NCI-H1105 (cell line): Measurements from ENCODE around the gene ATP1A1.

Source experiments
- DNase-seq: peaks from one replicate; lab custom pipeline; 2025; lab: John Stamatoyannopoulos, UW

The ATP1A1 gene

DNA sequence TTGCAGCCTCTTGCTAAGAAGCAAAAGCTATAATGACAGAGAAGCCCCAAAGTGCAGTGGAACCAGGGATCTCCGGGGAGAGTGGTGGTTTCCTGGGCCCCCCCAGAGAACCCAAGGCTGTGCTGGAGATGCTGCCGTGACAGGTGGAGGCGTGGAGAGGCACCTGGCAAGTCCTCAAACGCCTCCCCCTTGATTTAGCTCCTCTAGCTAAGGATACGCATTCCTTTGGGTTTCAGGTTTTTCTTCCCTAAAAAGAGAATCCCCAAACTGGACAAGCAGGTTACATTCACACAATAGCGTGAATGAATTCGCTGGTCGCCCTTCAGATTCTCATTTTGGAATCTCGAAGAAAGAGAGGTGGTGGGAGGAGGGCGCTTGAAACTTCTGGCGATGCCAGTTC, 853 bp upstream of the ATP1A1 start:
- no peak for DNase-seq

GRCh38 chr1:116373431-116374352, 648 bp downstream of the ATP1A1 start:
- peak; percentile 45 for DNase-seq

DNA sequence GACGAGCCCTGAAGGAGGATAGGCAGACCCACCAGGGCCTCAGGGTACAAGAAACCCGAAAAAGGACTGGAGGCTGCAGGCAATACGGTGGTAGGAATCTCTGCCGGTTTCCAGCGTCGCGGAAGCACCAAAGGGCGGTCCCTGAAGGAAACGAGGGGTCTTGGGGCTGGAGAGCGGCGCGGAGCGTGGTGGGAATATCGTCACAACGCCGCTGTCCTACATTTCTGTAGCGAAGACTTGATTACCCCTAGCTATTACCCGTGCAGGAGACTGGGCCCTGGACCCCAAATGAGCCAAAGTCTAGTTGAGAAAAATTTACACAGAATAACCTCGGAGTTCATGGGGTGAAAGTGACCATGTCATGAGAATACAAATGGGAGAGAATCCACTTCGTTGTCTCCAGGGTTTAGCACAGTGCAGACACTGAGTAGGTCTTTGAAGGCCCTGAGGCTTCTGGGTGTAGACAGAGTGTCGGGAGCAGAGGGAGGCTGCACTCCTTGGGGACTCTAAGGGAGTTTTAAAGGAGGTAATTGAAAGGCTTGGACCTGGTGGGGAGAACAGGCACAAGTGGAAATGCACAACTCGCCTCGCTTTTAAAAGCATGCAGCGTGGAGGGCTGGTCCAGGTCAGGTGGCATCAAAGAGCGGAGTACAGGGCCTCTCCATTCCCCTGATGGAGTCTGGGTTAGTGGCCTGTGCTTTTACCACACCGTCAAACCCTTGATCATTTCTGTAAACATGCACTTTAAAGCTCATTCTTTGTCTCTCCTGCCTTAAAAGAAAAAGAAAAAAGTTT, 1.5 kb downstream of the ATP1A1 start:
- no peak for DNase-seq

DNA sequence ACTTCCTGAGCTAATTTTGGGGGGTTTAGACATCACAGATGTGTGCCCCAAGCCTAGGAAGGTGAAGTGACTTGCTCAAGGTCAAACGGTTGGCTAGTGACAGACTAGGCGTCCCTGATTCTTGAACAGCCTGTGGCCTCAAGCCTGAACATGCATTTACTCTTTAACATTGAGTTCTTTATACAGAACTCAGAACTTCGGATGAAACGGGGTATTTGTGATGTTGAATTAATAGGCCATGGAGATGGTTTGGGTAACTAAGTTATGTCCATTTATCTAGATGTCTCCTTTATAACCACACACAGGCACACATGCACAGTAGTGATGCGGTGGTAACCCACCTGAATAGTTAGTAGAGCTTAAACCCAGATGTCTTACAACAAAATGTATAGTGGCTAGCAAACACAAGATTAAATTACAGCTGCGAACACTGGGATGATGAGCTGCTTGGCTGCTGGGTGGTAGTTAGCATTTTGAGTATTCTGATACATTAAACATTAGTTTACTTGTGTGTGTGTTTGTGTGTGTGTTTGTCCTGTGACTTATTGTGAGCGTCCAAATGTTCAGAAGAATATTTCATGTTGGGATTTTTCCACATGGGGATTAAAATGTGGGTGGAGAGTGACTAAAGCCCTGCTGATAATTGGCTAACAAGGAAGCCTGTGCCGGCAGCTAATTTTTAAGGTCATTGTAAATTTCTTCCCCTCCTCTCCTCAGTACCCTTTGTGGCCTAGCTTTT, 2.3 kb downstream of the ATP1A1 start:
- DNase-seq, result no peak

DNA sequence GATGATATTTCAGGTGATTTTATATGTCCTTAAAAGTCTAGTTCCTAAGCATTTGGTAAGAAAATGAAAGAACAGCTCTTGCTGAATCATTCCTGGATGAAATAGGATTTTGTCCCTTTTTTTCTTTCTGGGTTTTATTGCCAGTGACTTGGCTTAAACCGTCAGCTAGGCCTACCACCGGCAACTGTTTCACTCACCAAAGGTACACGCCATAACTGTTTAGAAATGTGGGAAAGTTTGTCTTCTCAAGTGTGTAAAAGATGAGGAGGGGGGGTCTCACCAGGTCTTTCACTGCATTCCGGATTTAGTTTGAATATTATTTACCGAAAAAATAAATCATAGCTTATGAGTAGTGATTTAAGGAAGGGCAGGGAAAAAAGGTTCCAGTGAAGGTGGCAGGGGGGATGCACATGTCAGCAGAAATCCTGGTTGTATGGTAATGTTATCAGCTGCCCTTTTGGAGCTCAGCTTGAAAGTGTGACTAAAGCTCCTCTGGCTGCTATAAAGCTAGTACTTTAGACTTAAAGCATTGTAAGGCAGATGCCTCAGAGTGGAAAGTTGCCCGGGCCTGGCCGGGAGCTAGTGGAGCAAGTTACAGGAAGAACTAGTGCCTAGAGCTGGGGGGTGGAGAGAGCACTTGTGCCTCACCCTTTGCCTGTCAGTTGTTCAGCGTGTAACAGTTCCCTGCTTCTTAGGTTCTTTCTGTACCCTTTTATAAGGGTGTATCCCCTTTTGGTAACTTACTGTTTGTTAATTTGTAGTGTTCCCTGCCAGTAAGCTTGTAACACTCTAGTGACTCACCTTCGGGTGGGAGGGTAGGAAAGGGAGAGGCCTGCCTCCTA, 3.1 kb downstream of the ATP1A1 start:
- no peak for DNase-seq

DNA sequence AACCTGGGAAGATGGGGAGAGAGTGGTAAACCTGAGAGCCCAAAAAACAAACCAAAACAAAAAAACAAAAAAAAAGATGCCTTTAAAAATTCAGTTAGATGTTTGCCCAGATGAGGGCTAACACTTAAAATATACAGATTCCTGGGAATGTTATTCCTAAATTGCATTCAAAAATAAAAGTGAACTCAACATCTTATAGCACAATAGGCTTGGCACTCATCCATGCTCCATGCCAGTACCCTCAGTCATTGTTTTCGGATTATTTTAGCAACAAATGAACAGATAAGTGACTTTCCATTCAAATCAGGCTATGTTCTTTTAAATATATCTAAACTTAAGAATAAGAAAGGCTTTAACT, 3.7 kb downstream of the ATP1A1 start:
- DNase-seq, result no peak

- no peak for DNase-seq
These were observed 4.8 kb downstream of the ATP1A1 start for GRCh38 chr1:116377541-116378529.

DNA sequence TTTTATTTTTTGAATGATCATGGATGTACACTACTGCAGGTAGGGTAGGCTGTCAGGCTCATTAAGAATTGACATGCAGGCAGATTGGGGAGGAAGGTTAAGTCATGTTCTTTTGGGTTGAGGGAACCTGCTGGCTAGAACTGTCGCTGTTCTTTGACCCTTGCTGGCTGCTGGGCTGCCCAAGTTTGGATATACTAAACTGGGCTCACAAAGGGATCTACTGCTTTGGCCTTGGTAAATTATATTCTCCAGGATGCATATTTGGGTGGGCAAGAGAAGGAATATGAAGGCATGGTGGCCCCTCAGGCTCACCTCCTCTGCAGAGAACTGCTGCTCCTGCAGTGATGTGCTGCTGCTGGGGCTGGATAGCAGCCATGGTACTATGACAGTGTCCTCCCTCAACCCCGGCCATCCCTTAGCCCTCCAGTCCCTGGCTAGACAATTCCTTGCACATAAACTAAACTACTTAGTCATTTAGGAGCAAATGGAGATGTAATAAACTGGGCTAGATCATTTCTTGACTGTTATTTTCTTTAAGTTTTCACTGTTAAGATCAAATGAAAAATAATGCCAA, 6.1 kb downstream of the ATP1A1 start:
- no peak for DNase-seq

- DNase-seq, result no peak
These were observed 6.8 kb downstream of the ATP1A1 start for GRCh38 chr1:116379674-116380498.

GRCh38 chr1:116380499-116381242, 7.6 kb downstream of the ATP1A1 start:
- DNase-seq, result no peak

DNA sequence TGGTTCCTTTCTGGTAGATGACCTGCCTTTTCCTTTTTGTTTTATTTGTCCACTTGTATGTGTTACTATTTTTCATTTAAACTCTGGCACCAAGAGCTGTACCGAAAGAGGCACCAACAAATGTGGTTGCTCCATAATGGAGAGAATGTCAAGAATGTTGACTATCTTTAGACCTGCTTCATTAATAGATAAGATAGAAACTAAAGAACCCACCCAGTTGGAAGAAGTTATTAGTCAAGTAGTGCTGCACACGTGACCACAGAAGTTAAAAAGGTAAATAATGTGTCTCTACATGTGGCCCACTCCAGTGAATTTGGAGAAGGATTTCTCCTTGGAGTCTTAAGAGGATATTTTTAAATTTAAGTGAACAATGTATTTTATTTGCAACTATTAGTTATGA, 9.3 kb downstream of the ATP1A1 start:
- no peak for DNase-seq

DNA sequence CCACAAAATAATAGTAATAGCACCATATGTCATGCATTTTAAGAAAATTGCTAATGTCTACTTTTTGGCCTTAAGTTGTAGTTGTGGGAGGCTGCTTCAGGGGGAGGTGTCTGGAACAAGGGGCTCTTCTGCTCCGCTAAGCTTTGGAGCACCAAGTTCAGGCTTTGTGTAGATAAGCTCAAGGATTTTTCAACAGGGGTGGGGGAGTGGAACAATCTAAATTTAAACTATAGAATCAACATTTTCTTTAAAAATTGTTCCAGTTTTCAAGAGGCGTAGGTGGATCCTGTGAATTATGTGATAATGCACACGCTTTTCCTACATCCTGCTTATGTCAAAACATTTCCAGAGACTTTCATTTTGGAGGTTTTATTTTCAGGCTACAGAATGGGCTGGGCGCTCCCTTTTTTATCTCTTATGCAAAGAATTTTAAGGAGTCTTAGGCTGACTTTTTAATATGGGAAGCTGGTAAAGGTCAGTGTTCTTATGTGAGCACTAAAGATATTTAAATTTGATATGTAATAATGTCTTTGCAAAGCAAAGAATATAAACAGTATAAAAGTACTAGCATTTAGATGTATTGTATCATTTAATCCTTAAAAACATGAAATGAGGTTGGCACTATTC, 9.9 kb downstream of the ATP1A1 start:
- no peak for DNase-seq

DNA sequence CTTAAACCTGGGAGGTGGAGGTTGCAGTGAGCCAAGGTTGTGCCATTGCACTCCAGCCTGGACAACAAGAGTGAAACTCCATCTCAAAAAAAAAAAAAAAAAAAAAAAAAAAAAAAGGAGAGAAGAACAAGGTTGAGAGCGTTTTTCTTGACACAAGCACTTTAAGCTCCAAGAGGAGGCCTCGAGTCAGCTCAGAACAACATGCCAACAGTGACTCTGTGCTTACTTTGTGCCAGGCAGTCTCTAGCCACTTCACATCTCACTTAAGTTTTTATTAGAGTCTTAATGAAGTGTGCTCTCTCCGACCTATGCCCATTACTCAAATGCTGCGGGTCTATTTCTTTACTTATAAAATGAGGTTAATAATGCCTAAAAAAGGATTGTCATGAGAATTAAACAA, 13.0 kb downstream of the ATP1A1 start:
- no peak for DNase-seq

DNA sequence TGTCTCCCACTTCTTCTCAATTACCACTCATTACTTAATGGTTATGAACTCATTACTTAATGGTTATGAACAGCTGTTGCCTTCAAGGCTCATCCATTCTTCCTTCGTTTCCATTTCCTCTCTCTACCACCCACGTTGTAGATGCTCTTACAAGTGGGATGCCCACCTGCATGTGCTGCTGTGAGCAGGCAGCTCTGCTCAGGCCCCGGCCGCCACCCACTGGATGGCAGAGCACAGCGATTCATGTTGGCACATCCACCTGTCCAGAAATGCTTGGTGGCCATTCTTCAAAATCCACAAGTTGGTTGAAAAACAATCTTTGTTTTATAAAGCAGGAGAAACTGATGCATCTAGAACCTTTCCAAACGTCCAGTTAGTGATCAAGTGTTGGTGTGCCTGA, 14.5 kb downstream of the ATP1A1 start:
- DNase-seq, result no peak

DNA sequence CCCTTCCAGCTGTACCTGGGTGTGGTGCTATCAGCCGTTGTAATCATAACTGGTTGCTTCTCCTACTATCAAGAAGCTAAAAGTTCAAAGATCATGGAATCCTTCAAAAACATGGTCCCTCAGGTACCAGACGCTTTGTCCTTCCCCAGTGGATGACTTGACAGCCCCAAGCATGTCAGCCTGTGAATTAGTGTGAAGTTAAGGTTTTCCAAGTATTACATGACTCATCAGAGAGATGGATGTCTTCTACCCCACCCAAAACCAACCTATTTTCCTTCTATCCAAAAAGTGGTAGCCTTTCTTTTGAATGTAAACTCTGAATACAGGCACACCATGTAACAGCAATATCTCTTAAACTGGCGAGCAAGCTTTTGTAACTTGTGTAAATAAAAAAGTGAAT, 15.1 kb downstream of the ATP1A1 start:
- no peak for DNase-seq

GRCh38 chr1:116389013-116389412, 16.0 kb downstream of the ATP1A1 start:
- DNase-seq, result no peak

DNA sequence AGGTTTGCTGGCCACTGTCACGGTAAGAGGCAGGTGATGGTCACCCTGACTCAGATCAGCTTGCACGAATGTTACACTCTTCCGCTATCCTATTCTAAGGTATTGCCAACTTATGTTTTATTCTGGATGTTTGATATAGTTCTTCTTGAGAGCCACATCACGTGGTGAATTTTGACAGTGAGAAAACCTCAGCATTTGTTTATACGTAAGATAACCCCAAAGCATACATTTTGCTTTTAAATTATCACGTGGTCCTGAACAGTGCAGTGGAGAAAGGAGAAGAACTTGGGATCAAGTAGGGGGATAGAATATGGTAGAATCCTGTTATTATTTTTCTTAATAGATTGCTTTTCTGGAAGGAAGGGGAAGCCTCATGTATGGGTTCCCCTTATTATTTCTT, 16.6 kb downstream of the ATP1A1 start:
- DNase-seq, result no peak

GRCh38 chr1:116390195-116390594, 17.2 kb downstream of the ATP1A1 start:
- no peak for DNase-seq
